PC-3 (cell line): ENCODE data around the gene IL16.

ENCODE experiments used
- EZH2 ChIP-seq: fragments of 300-600 bp; sonication (generic); IDR thresholded peaks from one replicate; pipeline ENCODE4 v1.6.1; 2017; ENCODE audit warnings: antibody characterized with exemption, mild to moderate bottlenecking, low read length; ENCODE audit not compliant: unreplicated experiment
- TF ChIP-seq, protein P1 (sequence below): fragments of 300-600 bp; sonication (generic); conservative IDR thresholded peaks from 2 replicates; pipeline ENCODE4 v1.5.1; 2017; ENCODE audit warnings: antibody characterized with exemption, low read depth, mild to moderate bottlenecking, low read length

DNA sequence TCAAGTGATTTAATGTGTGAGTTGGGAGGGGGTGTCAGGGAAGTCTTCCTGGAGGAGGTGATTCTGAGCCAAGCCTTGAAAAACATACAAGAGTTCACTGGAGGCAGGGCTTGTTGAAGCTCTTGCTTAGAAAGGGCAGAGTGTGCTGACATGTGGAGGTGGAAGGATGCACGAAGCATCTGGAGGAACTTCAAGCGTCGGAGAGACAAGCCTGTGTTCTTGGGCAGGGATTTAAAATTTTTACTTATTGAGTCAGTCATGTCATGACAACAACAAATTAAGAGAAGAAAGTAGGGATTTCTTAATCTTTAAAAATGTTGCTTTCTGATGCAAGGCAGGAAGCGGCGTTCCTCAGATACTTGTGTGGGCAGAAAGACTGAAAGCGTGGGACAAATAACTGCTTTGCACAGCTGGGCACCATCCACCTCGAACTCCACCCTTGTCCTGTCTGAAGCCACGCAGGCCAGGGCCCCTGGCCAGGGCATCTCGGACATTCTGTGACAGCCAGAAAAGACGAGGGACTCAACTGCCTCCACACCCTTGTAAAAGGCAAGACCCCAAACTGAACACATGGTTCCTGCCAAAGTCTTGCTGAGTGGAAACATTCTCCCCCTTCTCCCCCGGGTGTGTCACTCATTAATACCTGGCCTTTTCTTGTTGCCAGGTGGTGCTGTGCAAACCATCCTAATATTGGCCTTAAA lies 6.9 kb upstream of the IL16 start:
- TF ChIP-seq, protein P1, sequence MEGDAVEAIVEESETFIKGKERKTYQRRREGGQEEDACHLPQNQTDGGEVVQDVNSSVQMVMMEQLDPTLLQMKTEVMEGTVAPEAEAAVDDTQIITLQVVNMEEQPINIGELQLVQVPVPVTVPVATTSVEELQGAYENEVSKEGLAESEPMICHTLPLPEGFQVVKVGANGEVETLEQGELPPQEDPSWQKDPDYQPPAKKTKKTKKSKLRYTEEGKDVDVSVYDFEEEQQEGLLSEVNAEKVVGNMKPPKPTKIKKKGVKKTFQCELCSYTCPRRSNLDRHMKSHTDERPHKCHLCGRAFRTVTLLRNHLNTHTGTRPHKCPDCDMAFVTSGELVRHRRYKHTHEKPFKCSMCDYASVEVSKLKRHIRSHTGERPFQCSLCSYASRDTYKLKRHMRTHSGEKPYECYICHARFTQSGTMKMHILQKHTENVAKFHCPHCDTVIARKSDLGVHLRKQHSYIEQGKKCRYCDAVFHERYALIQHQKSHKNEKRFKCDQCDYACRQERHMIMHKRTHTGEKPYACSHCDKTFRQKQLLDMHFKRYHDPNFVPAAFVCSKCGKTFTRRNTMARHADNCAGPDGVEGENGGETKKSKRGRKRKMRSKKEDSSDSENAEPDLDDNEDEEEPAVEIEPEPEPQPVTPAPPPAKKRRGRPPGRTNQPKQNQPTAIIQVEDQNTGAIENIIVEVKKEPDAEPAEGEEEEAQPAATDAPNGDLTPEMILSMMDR = no peak
- no peak for TF ChIP-seq EZH2
